CD4-positive, alpha-beta T cell (primary cell): ENCODE measurements around the gene PRDM16. TPM values are rescaled to one million over a fixed set of nuclear protein-coding genes. Genes with fewer than 3 reads are reported as not detected.

Experiments
- ATAC-seq: fragments of 200-7000 bp; cut with Tn5 transposase; one replicate; pipeline ENCODE4 v1.10.0; 2022; ENCODE audit warnings: mild to moderate bottlenecking; ENCODE audit not compliant: poor library complexity
- CTCF ChIA-PET: fragments of 350-600 bp; sonication (Branson Sonifier 250); formaldehyde crosslinking; loops from one replicate; lab custom pipeline; 2021; ENCODE audit warnings: antibody characterized with exemption, inconsistent platforms; lab: Charles Lee
- POLR2A ChIA-PET: fragments of 350-600 bp; sonication (Branson Sonifier 250); formaldehyde crosslinking; loops from one replicate; lab custom pipeline; 2021; ENCODE audit warnings: antibody characterized with exemption, inconsistent platforms; lab: Charles Lee
- DNase-seq, 14 experiments: peaks; one replicate each; pipeline ENCODE4 v3.0.0-alpha.2; 2013 to 2020; ENCODE audit warnings: mixed read lengths in 2 of 14
- H3K27ac ChIP-seq, 2 donors: one replicate each; pipeline versions ENCODE4 v1.5.1 to v1.7.0; 2013; ENCODE audit warnings: low read length in 2 of 2, low read depth in 1 of 2, mild to moderate bottlenecking in 1 of 2
- H3K27me3 ChIP-seq, 2 experiments: 1 replicate in 1 of 2; 2 replicates in 1 of 2; pipeline versions ENCODE4 v1.6.1 to v1.7.0; 2013; ENCODE audit warnings: low read length in 2 of 2, control low read depth in 1 of 2, mild to moderate bottlenecking in 1 of 2, moderate library complexity in 1 of 2; ENCODE audit not compliant: insufficient read depth in 2 of 2, control insufficient read depth in 1 of 2
- H3K36me3 ChIP-seq: one replicate; pipeline ENCODE4 v1.6.1; 2013; ENCODE audit warnings: low read length, control low read depth; ENCODE audit not compliant: insufficient read depth
- H3K4me1 ChIP-seq: one replicate; pipeline ENCODE4 v1.6.1; 2013; ENCODE audit warnings: low read length, control low read depth; ENCODE audit not compliant: insufficient read depth
- H3K4me3 ChIP-seq: one replicate; pipeline ENCODE4 v1.5.1; 2013; ENCODE audit warnings: mild to moderate bottlenecking, low read length, moderate library complexity
- H3K9me3 ChIP-seq, 2 experiments: 1 replicate in 1 of 2; 2 replicates in 1 of 2; pipeline versions ENCODE4 v1.6.1 to v1.7.0; 2013; ENCODE audit warnings: low read length in 2 of 2, mild to moderate bottlenecking in 2 of 2, control low read depth in 1 of 2, moderate library complexity in 1 of 2; ENCODE audit not compliant: control insufficient read depth in 1 of 2, insufficient read depth in 1 of 2
- H3K27ac Mint-ChIP-seq: one replicate; pipeline ENCODE4 v1.8.0; 2020; ENCODE audit warnings: mixed read lengths
- H3K27me3 Mint-ChIP-seq: one replicate; pipeline ENCODE4 v1.8.0; 2021; ENCODE audit warnings: mixed read lengths
- H3K36me3 Mint-ChIP-seq: one replicate; pipeline ENCODE4 v1.8.0; 2021; ENCODE audit warnings: low read depth, mixed read lengths
- H3K4me1 Mint-ChIP-seq: one replicate; pipeline ENCODE4 v1.8.0; 2021; ENCODE audit warnings: low read depth, mixed read lengths
- H3K4me3 Mint-ChIP-seq: one replicate; pipeline ENCODE4 v1.8.0; 2020; ENCODE audit warnings: mild to moderate bottlenecking, mixed read lengths
- H3K9me3 Mint-ChIP-seq: one replicate; pipeline ENCODE4 v1.8.0; 2020; ENCODE audit warnings: mixed read lengths
- CTCF ChIP-seq: fragments of 200-600 bp; IDR thresholded peaks from one replicate; pipeline ENCODE4 v1.8.0; 2022; ENCODE audit warnings: antibody characterized with exemption, mild to moderate bottlenecking
- intact Hi-C, 2 experiments: fragments of 100-400 bp; cut with DNase I in 1 of 2; cut with micrococcal nuclease in 1 of 2; formaldehyde crosslinking; loops; one replicate each; pipeline versions ENCODE4 v1.15.1 to v1.9.0; 2023 to 2025; cut with DNase I, micrococcal nuclease
- total RNA-seq, 174 experiments: library from RNA in 2 of 174; stranded (reverse) in 2 of 174; gene quantifications; one replicate each; pipeline ENCODE4 v1.2.3 and lab custom pipeline; 2021 to 2026

PRDM16 gene
- total RNA-seq, 2 experiments from 2014 or later = not detected

GRCh38 chr1:3347257-3348020 lies 278.4 kb downstream of the PRDM16 start:
- no peak overlapping the region for H3K27ac Mint-ChIP-seq
- no peak overlapping the region for H3K4me3 Mint-ChIP-seq
- intact Hi-C loops = no loop called here
- peaks cover 3% of the 10 kb centered on the region for H3K9me3 Mint-ChIP-seq
- TF ChIP-seq CTCF = no peak
- Histone ChIP-seq H3K4me1 (no peaks in the 10 kb centered on the region), H3K36me3 (no peaks in the 10 kb centered on the region), H3K27ac (no peak overlapping the region), H3K27me3 (peaks cover 0 to 3% of the 10 kb centered on the region in 2 experiments), H3K9me3 (peaks cover 22 to 34% of the 10 kb centered on the region in 2 experiments), H3K4me3 (no peak overlapping the region)
- ChIA-PET POLR2A (no interaction called here), CTCF (no interaction called here)
- no peaks in the 10 kb centered on the region for H3K4me1 Mint-ChIP-seq
- H3K36me3 Mint-ChIP-seq = no peaks in the 10 kb centered on the region
- peaks cover 3% of the 10 kb centered on the region for H3K27me3 Mint-ChIP-seq
- no peak for DNase-seq
- ATAC-seq = no peak

DNA sequence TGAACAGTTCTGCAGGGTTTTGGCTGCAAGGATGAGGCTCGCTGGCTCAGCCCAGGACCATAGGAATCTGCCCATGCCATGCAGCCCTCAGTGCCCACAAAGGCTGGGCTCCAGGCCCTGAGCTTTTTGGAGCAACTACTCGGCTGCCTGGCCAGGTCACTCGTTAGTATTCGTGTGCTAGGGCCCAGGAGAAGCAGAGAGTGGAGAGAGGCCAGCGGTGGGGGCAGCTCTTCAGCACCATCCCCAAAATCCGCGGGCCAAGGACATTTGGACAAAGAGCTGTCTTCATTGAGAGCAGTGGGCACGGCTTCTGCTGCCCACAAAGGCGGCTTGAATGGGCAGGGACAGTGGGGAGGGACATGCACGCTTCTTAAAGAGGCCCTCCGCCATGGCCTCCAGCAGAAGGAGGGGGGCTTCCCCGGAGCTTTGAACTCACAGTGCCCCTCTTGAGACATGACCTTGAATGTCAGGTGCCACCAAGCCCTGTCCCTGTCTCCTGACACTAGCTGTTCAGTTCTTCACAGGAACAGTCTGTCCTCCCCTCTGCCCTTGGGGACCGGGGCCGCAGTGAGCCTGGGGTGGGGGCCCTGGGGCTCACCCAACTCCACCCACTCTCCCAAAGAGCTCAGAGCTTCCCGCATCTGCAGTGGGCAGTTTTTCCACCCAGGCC lies 279.3 kb downstream of the PRDM16 start:
- Mint-ChIP-seq H3K4me3 (no peak overlapping the region), H3K9me3 (peaks cover 3% of the 10 kb centered on the region), H3K27me3 (peaks cover 4% of the 10 kb centered on the region), H3K4me1 (no peaks in the 10 kb centered on the region), H3K36me3 (no peaks in the 10 kb centered on the region), H3K27ac (no peak overlapping the region)
- ChIA-PET CTCF (no interaction called here), POLR2A (no interaction called here)
- Histone ChIP-seq H3K4me1 (no peaks in the 10 kb centered on the region), H3K27ac (no peak overlapping the region), H3K9me3 (peaks cover 13 to 36% of the 10 kb centered on the region in 2 experiments), H3K27me3 (peaks cover 0 to 3% of the 10 kb centered on the region in 2 experiments), H3K36me3 (no peaks in the 10 kb centered on the region), H3K4me3 (no peak overlapping the region)
- DNase-seq (no peak), ATAC-seq (no peak)
- TF ChIP-seq CTCF = no peak
- intact Hi-C loops = no loop called here

GRCh38 chr1:3349161-3349967 lies 280.4 kb downstream of the PRDM16 start:
- Histone ChIP-seq H3K27ac (no peak overlapping the region), H3K4me1 (no peaks in the 10 kb centered on the region), H3K27me3 (peaks cover 0 to 3% of the 10 kb centered on the region in 2 experiments), H3K36me3 (no peaks in the 10 kb centered on the region), H3K9me3 (peaks cover 7 to 28% of the 10 kb centered on the region in 2 experiments), H3K4me3 (no peak overlapping the region)
- POLR2A ChIA-PET = no interaction called here
- H3K27me3 Mint-ChIP-seq = peaks cover 4% of the 10 kb centered on the region
- peaks cover 2% of the 10 kb centered on the region for H3K9me3 Mint-ChIP-seq
- intact Hi-C loops = no loop called here
- TF ChIP-seq CTCF = no peak
- no peak overlapping the region for H3K4me3 Mint-ChIP-seq
- no peaks in the 10 kb centered on the region for H3K4me1 Mint-ChIP-seq
- CTCF ChIA-PET = no interaction called here
- H3K27ac Mint-ChIP-seq = no peak overlapping the region
- ATAC-seq = no peak
- DNase-seq = no peak
- H3K36me3 Mint-ChIP-seq = no peaks in the 10 kb centered on the region
